ENCODE measurements around the gene PGLYRP3.

GRCh38 chr1:153305682-153306081 is 7.1 kb downstream of the PGLYRP3 start:
- no peak for TF ChIP-seq EZH2 (IDR thresholded peaks at IDR 0.05; ENCODE audit: low read length, unreplicated experiment)
- TF ChIP-seq, protein P1, sequence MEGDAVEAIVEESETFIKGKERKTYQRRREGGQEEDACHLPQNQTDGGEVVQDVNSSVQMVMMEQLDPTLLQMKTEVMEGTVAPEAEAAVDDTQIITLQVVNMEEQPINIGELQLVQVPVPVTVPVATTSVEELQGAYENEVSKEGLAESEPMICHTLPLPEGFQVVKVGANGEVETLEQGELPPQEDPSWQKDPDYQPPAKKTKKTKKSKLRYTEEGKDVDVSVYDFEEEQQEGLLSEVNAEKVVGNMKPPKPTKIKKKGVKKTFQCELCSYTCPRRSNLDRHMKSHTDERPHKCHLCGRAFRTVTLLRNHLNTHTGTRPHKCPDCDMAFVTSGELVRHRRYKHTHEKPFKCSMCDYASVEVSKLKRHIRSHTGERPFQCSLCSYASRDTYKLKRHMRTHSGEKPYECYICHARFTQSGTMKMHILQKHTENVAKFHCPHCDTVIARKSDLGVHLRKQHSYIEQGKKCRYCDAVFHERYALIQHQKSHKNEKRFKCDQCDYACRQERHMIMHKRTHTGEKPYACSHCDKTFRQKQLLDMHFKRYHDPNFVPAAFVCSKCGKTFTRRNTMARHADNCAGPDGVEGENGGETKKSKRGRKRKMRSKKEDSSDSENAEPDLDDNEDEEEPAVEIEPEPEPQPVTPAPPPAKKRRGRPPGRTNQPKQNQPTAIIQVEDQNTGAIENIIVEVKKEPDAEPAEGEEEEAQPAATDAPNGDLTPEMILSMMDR (conservative IDR thresholded peaks at IDR 0.05; ENCODE audit: low read depth, low read length) = no peak
- TF ChIP-seq EZH2phosphoT487 (IDR thresholded peaks at IDR 0.05; ENCODE audit: borderline replicate concordance, low read length) = no peak

Measured in PC-3 (cell line).